Aorta (tissue), 5 donors: Measurements from ENCODE around the gene ULK1. TPM values are rescaled to one million over a fixed set of nuclear protein-coding genes. Genes with fewer than 3 reads are reported as not detected.

Source experiments
- ATAC-seq: fragments of 200-7000 bp; cut with Tn5 transposase; one replicate; pipeline ENCODE4 v1.9.1; 2022; ENCODE audit warnings: moderate library complexity; ENCODE audit not compliant: low FRiP score
- DNase-seq, 2 donors: peaks; one replicate each; pipeline ENCODE4 v3.0.0-alpha.2; 2020
- H3K27ac ChIP-seq, 2 donors: one replicate each; pipeline ENCODE4 v1.5.1; 2013; ENCODE audit warnings: low read length in 2 of 2, mild to moderate bottlenecking in 2 of 2, moderate library complexity in 2 of 2, control low read depth in 1 of 2, inconsistent platforms in 1 of 2, low read depth in 1 of 2
- H3K27me3 ChIP-seq, 2 donors: one replicate each; pipeline ENCODE4 v1.6.1; 2013; ENCODE audit warnings: control low read depth in 1 of 2, low read length in 1 of 2, mild to moderate bottlenecking in 1 of 2, moderate library complexity in 1 of 2; ENCODE audit not compliant: insufficient read depth in 2 of 2, control insufficient read depth in 1 of 2
- H3K36me3 ChIP-seq, 2 donors: one replicate each; pipeline ENCODE4 v1.6.1; 2013; ENCODE audit warnings: control low read depth in 1 of 2, low read length in 1 of 2, mild to moderate bottlenecking in 1 of 2; ENCODE audit not compliant: insufficient read depth in 2 of 2, control insufficient read depth in 1 of 2
- H3K4me1 ChIP-seq, 2 donors: one replicate each; pipeline ENCODE4 v1.6.1; 2013; ENCODE audit warnings: low read length in 2 of 2, control low read depth in 1 of 2, mild to moderate bottlenecking in 1 of 2, moderate library complexity in 1 of 2; ENCODE audit not compliant: insufficient read depth in 2 of 2, control insufficient read depth in 1 of 2
- H3K4me3 ChIP-seq, 2 donors: one replicate each; pipeline ENCODE4 v1.5.1; 2013; ENCODE audit warnings: low read length in 2 of 2, control low read depth in 1 of 2, mild to moderate bottlenecking in 1 of 2
- H3K9me3 ChIP-seq: one replicate; pipeline ENCODE4 v1.6.1; 2013; ENCODE audit warnings: mild to moderate bottlenecking, low read length; ENCODE audit not compliant: control insufficient read depth
- WGBS, 2 donors: extraction: QIAGEN DNeasy Blood & Tissue Kit; methylation state at CpG; one replicate each; pipeline ENCODE4 v1.1.7; 2013; 5-methylcytosine and 5-hydroxymethylcytosine counted together
- intact Hi-C, 2 donors: fragments of 100-400 bp; cut with DNase I; formaldehyde crosslinking; loops; one replicate each; pipeline versions ENCODE4 v1.14.2 to v1.15.0; 2022
- polyA plus RNA-seq, 2 donors: library from polyadenylated mRNA; stranded (reverse); fragments of 200-250 nt; gene quantifications; one replicate each; pipeline ENCODE4 v1.2.3, GENCODE V29; 2013
- total RNA-seq, 2 donors: library from RNA; stranded (reverse); fragmentation: NEBNext Ultra II Directional; extraction: Animal tissue kit (Norgen Biotek cat#: 25700); gene quantifications; one replicate each; pipeline ENCODE4 v1.2.1, GENCODE V29; 2021
- donor health status: healthy with polysubstance abuse.
- donor health status: Bipolar disorder and iron deficiency.
- donor health status: DM: no; HTN: no; CAD: no.
- donor health status: DM: no; HTN: no; CAD: no.
- donor health status: DM: yes; HTN: yes; CAD: no.

Gene ULK1
- total and polyA plus RNA-seq, 4 donors, result 6.6 to 56.5 (median 41.8) TPM

DNA sequence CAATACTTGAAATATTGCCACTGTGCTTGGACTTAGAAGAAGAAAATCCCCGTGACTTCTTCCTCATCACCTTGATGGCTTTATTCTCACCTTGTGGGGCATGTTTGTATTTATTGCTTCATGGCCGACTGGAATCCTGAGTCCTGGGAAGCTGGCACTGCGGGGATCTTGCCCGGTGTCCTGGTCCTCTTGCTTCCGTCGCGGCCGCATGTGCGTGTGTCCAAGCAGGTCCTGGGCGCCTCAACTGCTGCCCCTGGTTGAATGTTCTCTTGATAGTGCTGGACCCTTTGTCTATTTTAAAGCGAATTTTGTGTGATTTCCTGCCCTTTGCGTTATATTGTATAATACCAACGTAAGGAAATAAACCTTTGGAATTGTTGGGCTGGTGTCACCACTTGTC lies 28.4 kb downstream of the ULK1 start:
- Histone ChIP-seq H3K36me3 (peaks cover 2 to 3% of the 10 kb centered on the region in 2 donors), H3K4me3 (no peak overlapping the region), H3K4me1 (no peaks in the 10 kb centered on the region), H3K27ac (no peak overlapping the region), H3K9me3 (no peaks in the 10 kb centered on the region), H3K27me3 (no peaks in the 10 kb centered on the region)
- WGBS, 2 donors, result 86 to 90% methylated on average over 13 of the region's 13 CpGs
- intact Hi-C loops, result no loop called here
- no peak for DNase-seq
- ATAC-seq, result no peak

GRCh38 chr12:131923260-131923659 lies 28.8 kb downstream of the ULK1 start:
- Histone ChIP-seq H3K4me3 (no peak overlapping the region), H3K27ac (no peak overlapping the region), H3K4me1 (no peaks in the 10 kb centered on the region), H3K27me3 (no peaks in the 10 kb centered on the region), H3K9me3 (no peaks in the 10 kb centered on the region), H3K36me3 (peaks cover 2 to 3% of the 10 kb centered on the region in 2 donors)
- intact Hi-C loops, result no loop called here
- WGBS, 2 donors, result 89 to 91% methylated on average over 11 of the region's 11 CpGs
- no peak for DNase-seq
- no peak for ATAC-seq

GRCh38 chr12:131927110-131928079 lies 33.0 kb downstream of the ULK1 start:
- Histone ChIP-seq H3K27ac (no peak overlapping the region), H3K4me3 (no peak overlapping the region), H3K9me3 (no peaks in the 10 kb centered on the region), H3K36me3 (no peaks in the 10 kb centered on the region), H3K27me3 (no peaks in the 10 kb centered on the region), H3K4me1 (no peaks in the 10 kb centered on the region)
- no peak for DNase-seq
- intact Hi-C loops, result loop anchor here in 1 of 2 donors (5.0 kb wide), 1 partner anchor 35 kb away; the partner anchor contains the start of gene ULK1
- ATAC-seq, result no peak
- WGBS, 2 donors, result 80 to 92% methylated on average over 20 to 24 of the region's 24 CpGs

DNA sequence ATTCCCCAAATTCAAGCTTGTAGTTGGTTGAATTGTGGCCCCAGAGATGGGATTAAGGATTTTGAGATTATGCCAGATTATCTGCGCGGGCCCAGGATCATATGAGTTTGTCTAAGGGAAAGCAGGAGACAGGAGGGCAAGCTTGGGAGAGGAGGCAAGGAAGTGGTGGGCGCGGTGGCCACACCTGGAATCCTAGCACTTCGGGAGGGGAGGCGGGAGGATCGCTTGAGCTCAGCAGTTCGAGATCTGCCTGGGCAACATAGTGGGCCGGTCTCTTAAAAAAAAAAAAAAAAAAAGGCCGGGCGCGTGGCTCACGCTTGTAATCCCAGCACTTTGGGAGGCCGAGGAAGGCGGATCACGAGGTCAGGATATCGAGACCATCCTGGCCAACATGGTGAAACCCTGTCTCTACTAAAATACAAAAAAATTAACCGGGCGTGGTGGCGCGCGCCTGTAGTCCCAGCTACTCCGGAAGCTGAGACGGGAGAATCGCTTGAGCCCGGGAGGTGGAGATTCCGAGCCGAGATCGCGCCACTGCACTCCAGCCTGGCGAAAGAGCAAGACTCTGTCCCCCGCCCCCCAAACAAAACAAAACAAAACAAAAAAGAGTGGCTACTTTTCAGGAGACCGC lies 33.8 kb downstream of the ULK1 start:
- Histone ChIP-seq H3K4me1 (no peaks in the 10 kb centered on the region), H3K27me3 (no peaks in the 10 kb centered on the region), H3K27ac (no peak overlapping the region), H3K9me3 (no peaks in the 10 kb centered on the region), H3K4me3 (peak overlapping the region; percentile 31 to 68), H3K36me3 (no peaks in the 10 kb centered on the region)
- WGBS, 2 donors, result 37% methylated on average over 33 of the region's 33 CpGs
- intact Hi-C loops, result loop anchor here in 1 of 2 donors (5.0 kb wide), 1 partner anchor 36 kb away; the partner anchor contains the start of gene ULK1
- DNase-seq (no peak), ATAC-seq (no peak)

DNA sequence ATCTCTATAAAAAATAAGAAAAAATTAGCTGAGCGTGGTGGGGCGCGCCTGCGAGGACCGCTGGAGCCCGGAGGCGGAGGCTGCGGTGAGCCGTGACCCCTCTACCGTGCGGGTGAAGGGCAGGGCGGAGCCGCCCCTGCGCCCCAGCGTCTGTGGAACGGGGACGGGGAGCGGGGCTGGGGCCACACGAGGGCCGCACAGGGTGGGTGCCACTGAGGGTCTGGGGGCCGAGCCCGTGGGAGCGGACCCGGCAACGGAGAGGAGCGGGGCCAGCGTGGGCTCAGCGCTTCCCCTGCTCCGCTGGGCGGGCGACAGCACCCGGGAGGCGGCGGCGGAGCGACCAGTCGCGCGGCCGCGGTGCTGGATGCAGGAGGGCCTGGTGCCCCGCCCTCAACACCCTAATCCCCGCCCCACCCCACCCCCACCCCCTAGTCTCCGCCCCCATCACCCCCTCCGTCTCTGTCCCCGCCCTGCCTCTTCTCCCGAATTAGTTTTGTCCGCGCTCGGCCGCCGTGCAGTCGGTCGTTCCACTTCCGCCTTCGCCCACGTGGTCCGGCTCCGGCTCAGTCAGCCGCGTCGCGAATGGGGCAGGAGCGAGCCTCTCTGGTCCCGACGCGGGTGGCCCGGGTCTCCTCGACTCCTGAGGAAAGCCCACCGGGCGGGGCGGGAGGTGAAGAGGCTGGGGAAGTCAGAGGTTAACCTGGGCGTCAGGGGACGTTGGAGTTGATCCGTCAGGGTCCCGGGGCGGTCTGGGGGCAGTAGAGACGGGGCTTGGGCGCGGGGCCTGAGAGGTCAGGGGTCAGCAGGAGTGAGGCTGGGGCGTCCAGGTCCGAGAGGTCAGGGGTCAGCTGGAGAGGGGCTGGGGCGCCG lies 34.5 kb downstream of the ULK1 start, which contains the start of gene PUS1:
TSS of gene PUS1 (plus strand) at position 566 of the 870 bp plus-strand sequence. CDS start 447 bp downstream, outside the sequence.
- Histone ChIP-seq H3K9me3 (no peaks in the 10 kb centered on the region), H3K36me3 (no peaks in the 10 kb centered on the region), H3K4me3 (peak within 1 kb of the TSS; percentile 86 to 93), H3K4me1 (no peaks in the 10 kb centered on the region), H3K27me3 (no peaks in the 10 kb centered on the region), H3K27ac (peak within 1 kb of the TSS in 1 of 2 donors; percentile 9)
- 0 to 1% methylated on average over 38 to 84 of the region's 84 CpGs for WGBS, 2 donors
- intact Hi-C loops, result loop anchor here in 1 of 2 donors (5.0 kb wide), 1 partner anchor 37 kb away; the partner anchor contains the start of gene ULK1
- peak; percentile 96 for ATAC-seq
- DNase-seq, result peak; percentile 97 to 98

- no peaks in the 10 kb centered on the region for H3K9me3 ChIP-seq
- no peak overlapping the region for H3K27ac ChIP-seq
- H3K4me3 ChIP-seq, result peak overlapping the region; percentile 86 to 93
- no peaks in the 10 kb centered on the region for H3K4me1 ChIP-seq
- DNase-seq (no peak), ATAC-seq (peak; percentile 9)
- 2% methylated on average over 63 to 87 of the region's 87 CpGs for WGBS, 2 donors
- intact Hi-C loops, result loop anchor here in 1 of 2 donors (5.0 kb wide), 1 partner anchor 38 kb away; the partner anchor contains the start of gene ULK1
- H3K27me3 ChIP-seq, result no peaks in the 10 kb centered on the region
- peaks cover 0 to 2% of the 10 kb centered on the region in 2 donors for H3K36me3 ChIP-seq
These were observed 35.4 kb downstream of the ULK1 start for GRCh38 chr12:131929581-131930456.

GRCh38 chr12:131930510-131930909 lies 36.1 kb downstream of the ULK1 start:
- intact Hi-C loops, result no loop called here

More at GRCh38 chr12:131930510-131930909, 36.1 kb downstream of the ULK1 start:
- DNase-seq (no peak), ATAC-seq (no peak)
- Histone ChIP-seq H3K4me1 (no peaks in the 10 kb centered on the region), H3K9me3 (no peaks in the 10 kb centered on the region), H3K27me3 (no peaks in the 10 kb centered on the region), H3K27ac (no peak overlapping the region), H3K36me3 (peaks cover 0 to 2% of the 10 kb centered on the region in 2 donors), H3K4me3 (no peak overlapping the region)
- WGBS, 2 donors, result 87 to 89% methylated on average over 9 of the region's 9 CpGs
